Esophagus muscularis mucosa (tissue), 4 donors: Measurements from ENCODE around the gene MYH3. TPM values are rescaled to one million over a fixed set of nuclear protein-coding genes. Genes with fewer than 3 reads are reported as not detected.
"Not testable (repeated sequence)": the region's sequence is repeated elsewhere in the genome, so short reads cannot be mapped to it uniquely, and the experiment has no call there.

Source experiments
- DNase-seq: peaks from one replicate; pipeline ENCODE4 v3.0.0-alpha.2; 2017; ENCODE audit errors: extremely low spot score
- H3K27ac ChIP-seq, 4 donors: fragments of 200-600 bp; sonication (generic); replicated peaks in 1 of 4; 1 replicate in 3 of 4; 2 replicates in 1 of 4; pipeline ENCODE4 v1.5.1; 2016 to 2019; ENCODE audit warnings: mild to moderate bottlenecking in 1 of 4
- H3K27me3 ChIP-seq, 4 donors: fragments of 200-600 bp; sonication (generic); one replicate each; pipeline versions ENCODE4 v1.5.1 to v1.6.0; 2016 to 2019
- H3K36me3 ChIP-seq, 4 donors: fragments of 200-600 bp; sonication (generic); one replicate each; pipeline ENCODE4 v1.5.1; 2016 to 2019
- H3K4me1 ChIP-seq, 4 donors: fragments of 200-600 bp; sonication (generic); one replicate each; pipeline ENCODE4 v1.5.1; 2016 to 2019
- H3K4me3 ChIP-seq, 4 donors: fragments of 200-600 bp; sonication (generic); 1 replicate in 2 of 4; 2 replicates in 2 of 4; pipeline ENCODE4 v1.5.1; 2016 to 2019; ENCODE audit warnings: mild to moderate bottlenecking in 4 of 4, moderate library complexity in 1 of 4
- H3K9me3 ChIP-seq, 4 donors: fragments of 200-600 bp; sonication (generic); 1 replicate in 3 of 4; 2 replicates in 1 of 4; pipeline ENCODE4 v1.5.1; 2016 to 2019
- EP300 ChIP-seq: sonication (generic); formaldehyde crosslinking; IDR thresholded peaks from one replicate; pipeline ENCODE4 v1.6.1; 2017; ENCODE audit warnings: antibody characterized with exemption
- POLR2A ChIP-seq: fragments of 450-650 bp; IDR thresholded peaks from one replicate; pipeline ENCODE4 v1.6.1; 2017; ENCODE audit warnings: antibody characterized with exemption, moderate library complexity, mild to moderate bottlenecking, low read depth
- POLR2AphosphoS5 ChIP-seq, 2 donors: sonication (generic); formaldehyde crosslinking; IDR thresholded peaks; one replicate each; pipeline ENCODE4 v1.6.1; 2017; ENCODE audit warnings: antibody characterized with exemption in 2 of 2
- WGBS: methylation state at CpG from one replicate; pipeline ENCODE4 v1.1.5; 2018; 5-methylcytosine and 5-hydroxymethylcytosine counted together
- intact Hi-C: fragments of 100-400 bp; cut with DNase I; formaldehyde crosslinking; loops from one replicate; pipeline ENCODE4 v1.15.1; 2023
- total RNA-seq, 4 donors: library from RNA; depleted of rRNA; stranded (reverse); fragments of >200 nt; gene quantifications; one replicate each; pipeline versions ENCODE4 v1.1.0 to v1.2.1, GENCODE V29; 2016
- TF ChIP-seq, protein P1 (sequence below), 3 experiments: fragments of 200-600 bp in 2 of 3; fragments of 450-650 bp in 1 of 3; sonication (generic) in 2 of 3; IDR thresholded peaks; one replicate each; pipeline ENCODE4 v1.5.1; 2017 to 2019; ENCODE audit warnings: antibody characterized with exemption in 3 of 3, mild to moderate bottlenecking in 2 of 3, moderate library complexity in 1 of 3

The MYH3 gene
- total RNA-seq, 4 donors from 2014 or later: 0.83 to 2.4 (median 1.6) TPM

DNA sequence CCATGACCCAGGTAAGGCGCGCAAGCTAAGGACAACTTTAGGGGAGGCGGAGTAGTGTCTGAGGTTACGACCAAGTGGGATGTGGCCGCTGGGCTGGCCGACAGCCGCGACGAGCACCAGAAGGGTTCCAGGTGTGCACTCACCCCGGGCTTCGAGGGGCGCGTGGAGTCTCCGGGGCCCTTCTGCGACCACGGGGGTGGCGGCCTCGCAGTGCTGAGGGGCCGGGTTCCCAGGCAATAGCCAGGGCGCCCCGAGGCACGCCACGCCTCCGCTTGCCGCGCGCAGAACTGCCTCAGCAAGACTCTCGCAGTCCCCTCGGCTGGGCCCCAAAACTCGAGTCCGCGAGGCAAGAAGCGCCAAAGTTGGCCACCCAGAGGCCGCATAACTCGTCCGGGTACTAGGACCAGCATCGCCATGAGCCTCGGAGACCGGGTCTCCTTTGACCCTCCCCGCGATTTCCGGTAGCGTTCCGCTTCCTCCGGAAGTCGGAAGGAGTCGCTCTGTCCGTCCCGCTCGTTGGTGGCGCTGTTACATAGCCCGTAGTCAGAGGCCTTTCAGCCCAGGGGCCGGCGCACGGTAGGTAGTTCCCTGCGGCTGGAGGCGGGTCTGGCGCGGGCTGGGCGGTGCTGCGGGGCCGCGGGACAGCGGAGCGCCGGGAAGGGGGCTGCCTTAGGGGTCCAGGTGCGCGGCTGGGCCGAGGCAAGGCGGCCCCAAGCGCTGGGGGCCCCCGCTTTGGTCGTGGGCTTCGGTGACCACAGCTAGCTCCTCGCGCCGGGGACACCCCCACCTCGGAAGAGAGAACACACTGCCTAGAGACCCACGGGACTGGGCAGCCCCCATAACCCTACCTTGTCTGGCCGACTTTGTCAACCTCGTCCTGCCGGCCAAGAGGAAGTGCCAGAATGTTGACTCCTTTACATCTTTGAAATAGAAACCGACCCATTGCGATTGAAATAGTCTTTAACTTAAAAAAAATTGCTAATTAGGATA is 40.3 kb upstream of the MYH3 start, which contains the start of the genes ADPRM and SCO1:
ADPRM (plus strand) TSS at position 503 of the 990 bp plus-strand sequence. CDS start 7,333 bp downstream, outside the sequence.
SCO1 (minus strand) TSS at position 442 of the 990 bp plus-strand sequence; CDS start at position 416, 26 bp downstream.
- Histone ChIP-seq H3K4me1 (peaks cover 8 to 42% (median 28%) of the 10 kb centered on the region in 4 donors), H3K27me3 (no peaks in the 10 kb centered on the region), H3K27ac (peak within 1 kb of the TSS; percentile 92 to 94 (median 94)), H3K36me3 (peaks cover 16 to 33% (median 28%) of the 10 kb centered on the region in 4 donors), H3K4me3 (peak within 1 kb of the TSS; percentile 83 to 98 (median 93)), H3K9me3 (no peaks in the 10 kb centered on the region)
- intact Hi-C loops: no loop called here
- DNase-seq: peak; percentile 97
- TF ChIP-seq POLR2A (peak; percentile 78), POLR2AphosphoS5 (IDR thresholded peaks at IDR 0.05) (peak; percentile 97 to 98), EP300 (no peak)
- TF ChIP-seq, protein P1, sequence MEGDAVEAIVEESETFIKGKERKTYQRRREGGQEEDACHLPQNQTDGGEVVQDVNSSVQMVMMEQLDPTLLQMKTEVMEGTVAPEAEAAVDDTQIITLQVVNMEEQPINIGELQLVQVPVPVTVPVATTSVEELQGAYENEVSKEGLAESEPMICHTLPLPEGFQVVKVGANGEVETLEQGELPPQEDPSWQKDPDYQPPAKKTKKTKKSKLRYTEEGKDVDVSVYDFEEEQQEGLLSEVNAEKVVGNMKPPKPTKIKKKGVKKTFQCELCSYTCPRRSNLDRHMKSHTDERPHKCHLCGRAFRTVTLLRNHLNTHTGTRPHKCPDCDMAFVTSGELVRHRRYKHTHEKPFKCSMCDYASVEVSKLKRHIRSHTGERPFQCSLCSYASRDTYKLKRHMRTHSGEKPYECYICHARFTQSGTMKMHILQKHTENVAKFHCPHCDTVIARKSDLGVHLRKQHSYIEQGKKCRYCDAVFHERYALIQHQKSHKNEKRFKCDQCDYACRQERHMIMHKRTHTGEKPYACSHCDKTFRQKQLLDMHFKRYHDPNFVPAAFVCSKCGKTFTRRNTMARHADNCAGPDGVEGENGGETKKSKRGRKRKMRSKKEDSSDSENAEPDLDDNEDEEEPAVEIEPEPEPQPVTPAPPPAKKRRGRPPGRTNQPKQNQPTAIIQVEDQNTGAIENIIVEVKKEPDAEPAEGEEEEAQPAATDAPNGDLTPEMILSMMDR (IDR thresholded peaks at IDR 0.05): peak; percentile 36 to 46 (median 41)
- 2% methylated on average over 19 of the region's 84 CpGs for WGBS

DNA sequence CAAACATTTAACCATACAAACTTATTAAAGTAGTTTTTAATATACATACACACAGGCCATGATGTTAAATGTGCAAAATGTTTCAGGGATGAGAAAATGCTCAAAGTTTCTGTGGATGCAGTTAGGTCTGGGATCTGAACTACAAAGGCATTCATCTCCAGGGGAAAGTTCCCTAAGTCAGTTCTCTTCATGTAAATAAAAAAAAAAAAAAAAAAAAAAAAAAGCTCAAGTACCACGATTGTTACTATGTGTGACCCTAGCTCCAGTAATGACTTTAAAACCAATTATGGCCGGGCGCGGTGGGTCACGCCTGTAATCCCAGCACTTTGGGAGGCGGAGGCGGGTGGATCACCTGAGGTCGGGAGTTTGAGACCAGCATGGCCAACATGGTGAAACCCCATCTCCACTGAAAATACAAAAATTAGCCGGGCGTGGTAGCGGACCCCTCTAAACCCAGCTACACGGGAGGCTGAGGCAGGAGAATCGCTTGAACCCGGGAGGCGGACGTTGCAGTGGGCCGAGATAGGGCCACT is 38.8 kb upstream of the MYH3 start:
- H3K27ac ChIP-seq, H3K9me3 ChIP-seq, DNase-seq, intact Hi-C loops, H3K27me3 ChIP-seq: not testable (repeated sequence)
- H3K36me3 ChIP-seq: peaks cover 29 to 48% (median 43%) of the 10 kb centered on the region in 4 donors
- peak overlapping the region; percentile 83 to 98 (median 93) for H3K4me3 ChIP-seq
- 90% methylated on average over 17 of the region's 17 CpGs for WGBS
- peaks cover 8 to 38% (median 27%) of the 10 kb centered on the region in 4 donors for H3K4me1 ChIP-seq

DNA sequence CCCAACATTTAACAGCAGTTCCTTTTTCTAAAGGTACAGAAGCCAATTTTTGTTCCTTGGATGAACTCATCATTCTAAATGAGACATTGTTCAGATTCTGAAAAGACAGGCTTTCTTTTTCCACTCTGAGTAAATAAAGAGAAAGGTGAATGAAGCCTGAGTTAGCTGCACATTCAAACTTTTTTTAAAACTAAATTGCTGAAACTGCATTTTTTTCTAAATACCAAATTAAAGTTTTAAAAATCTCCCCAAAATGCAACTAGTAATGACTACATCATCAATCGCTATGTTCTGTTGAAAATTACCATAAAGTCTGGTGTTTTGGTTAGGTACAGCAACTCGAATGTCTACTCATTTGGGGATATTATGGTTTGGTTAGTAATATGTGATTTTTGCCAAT is 30.4 kb upstream of the MYH3 start:
- no peak for DNase-seq
- TF ChIP-seq POLR2A: no peak
- TF ChIP-seq, protein P1 (IDR thresholded peaks at IDR 0.05): no peak
- intact Hi-C loops: no loop called here
- Histone ChIP-seq H3K27me3 (no peaks in the 10 kb centered on the region), H3K4me1 (peaks cover 0 to 1% (median under 1%) of the 10 kb centered on the region in 4 donors), H3K4me3 (no peak overlapping the region), H3K36me3 (peaks cover 42 to 74% (median 60%) of the 10 kb centered on the region in 4 donors), H3K9me3 (no peaks in the 10 kb centered on the region), H3K27ac (no peak overlapping the region)
- WGBS: 91% methylated on average over 2 of the region's 2 CpGs

DNA sequence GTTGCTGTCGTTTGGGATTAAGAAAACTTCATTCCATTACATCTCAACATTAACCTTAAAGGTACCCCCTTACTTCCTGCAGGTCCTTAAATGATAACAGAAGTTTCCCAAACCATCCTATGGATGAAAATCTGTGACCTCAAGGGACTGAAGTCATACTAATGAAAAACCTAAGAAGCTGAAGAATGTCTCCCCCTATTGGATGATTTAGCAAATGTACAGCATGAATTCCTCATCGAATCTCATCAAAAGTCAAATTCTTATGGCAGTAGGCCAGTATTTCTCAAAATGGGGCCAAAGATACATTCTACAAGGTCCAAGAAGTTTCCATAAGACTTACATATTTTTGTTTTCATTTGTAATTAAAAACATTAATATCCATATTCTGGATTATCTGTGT is 26.7 kb upstream of the MYH3 start:
- Histone ChIP-seq H3K27me3 (no peaks in the 10 kb centered on the region), H3K9me3 (no peaks in the 10 kb centered on the region), H3K4me3 (no peak overlapping the region), H3K4me1 (peaks cover 0 to 18% (median 13%) of the 10 kb centered on the region in 4 donors), H3K36me3 (peaks cover 36 to 73% (median 60%) of the 10 kb centered on the region in 4 donors), H3K27ac (peak overlapping the region in 1 of 4 donors; percentile 1)
- no peak for DNase-seq
- TF ChIP-seq POLR2A: no peak
- TF ChIP-seq, protein P1 (IDR thresholded peaks at IDR 0.05): peak in 2 of 3 experiments; percentile 12 to 42
- no peak for TF ChIP-seq EP300
- intact Hi-C loops: loop anchor here (5.0 kb wide), 1 partner anchor 37 kb away; no protein-coding TSS in a partner anchor
- WGBS: 51% methylated on average over 2 of the region's 2 CpGs

DNA sequence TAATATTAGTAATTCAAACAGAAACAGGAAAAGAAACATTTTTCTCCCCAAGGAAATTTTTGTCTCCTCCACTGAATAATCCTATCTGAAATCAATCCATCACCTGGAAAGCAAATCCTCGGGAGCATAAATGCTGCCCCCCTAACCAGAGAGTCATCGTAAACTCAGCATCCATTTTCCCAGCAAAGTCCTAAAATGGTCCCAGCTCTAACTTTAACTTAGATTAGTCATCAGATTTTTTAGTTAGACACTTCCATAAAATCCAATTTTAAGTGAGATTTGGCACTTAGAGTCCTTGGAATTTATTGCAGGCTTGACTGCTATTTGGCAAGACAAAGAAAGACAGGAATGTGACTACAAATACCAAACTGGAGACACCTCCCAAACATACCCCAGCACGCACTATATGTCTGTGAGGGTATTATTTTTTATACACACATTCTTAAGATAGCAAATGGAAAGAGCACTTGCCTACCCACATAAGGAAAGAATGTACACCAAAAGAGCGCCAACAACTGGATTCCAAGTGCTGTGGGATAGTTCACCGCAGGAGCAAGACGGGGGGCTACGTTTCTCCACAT is 24.8 kb upstream of the MYH3 start:
- H3K36me3 ChIP-seq: peaks cover 36 to 81% (median 71%) of the 10 kb centered on the region in 4 donors
- H3K9me3 ChIP-seq: no peaks in the 10 kb centered on the region
- no peak overlapping the region for H3K4me3 ChIP-seq
- H3K27ac ChIP-seq: peak overlapping the region; percentile 45 to 64 (median 56)
- peaks cover 0 to 18% (median 13%) of the 10 kb centered on the region in 4 donors for H3K4me1 ChIP-seq
- 60% methylated on average over 7 of the region's 7 CpGs for WGBS
- TF ChIP-seq, protein P1 (IDR thresholded peaks at IDR 0.05): no peak
- TF ChIP-seq EP300: no peak
- H3K27me3 ChIP-seq: no peaks in the 10 kb centered on the region
- DNase-seq: no peak
- intact Hi-C loops: loop anchor here (5.0 kb wide), 1 partner anchor 35 kb away; no protein-coding TSS in a partner anchor
